Fibroblast of skin of back (primary cell): ENCODE data around the gene INHA.
A peak's percentile ranks its signal among the peaks of the same experiment; 100 is the strongest.

Experiments used
- DNase-seq: peaks from one replicate; pipeline ENCODE4 v3.0.0-alpha.2; 2013

The INHA gene

GRCh38 chr2:219540784-219541504 is 31.2 kb upstream of the INHA start:
- DNase-seq = no peak

DNA sequence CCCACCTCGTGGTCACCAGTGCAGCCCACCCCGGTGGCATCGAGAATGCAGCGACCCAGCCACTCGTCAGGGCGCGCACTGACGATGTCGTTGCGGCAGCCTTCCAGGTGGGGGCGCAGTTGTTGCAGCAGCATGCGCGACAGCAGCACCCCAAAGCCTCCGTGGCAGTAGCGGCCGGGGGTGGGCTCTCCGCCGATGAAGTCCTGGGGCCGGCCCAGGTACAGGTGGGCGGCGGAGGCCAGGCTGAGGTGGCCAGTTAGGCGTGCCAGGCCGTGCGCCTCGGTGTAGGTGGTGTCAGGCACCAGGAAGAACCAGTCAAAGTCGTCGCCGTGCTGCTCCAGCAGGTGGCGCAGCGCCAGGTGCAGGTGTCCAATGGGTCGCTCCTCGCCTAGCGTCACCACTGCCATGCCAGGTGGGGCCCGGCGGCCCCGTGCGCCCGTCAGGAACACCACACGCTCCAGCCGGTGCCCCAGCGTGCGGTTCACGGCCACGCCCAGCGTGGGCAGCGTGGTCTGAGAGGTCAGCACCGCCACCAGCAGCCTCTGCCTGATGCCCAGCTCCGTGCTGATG is 30.4 kb upstream of the INHA start:
- DNase-seq = peak; percentile 57

DNA sequence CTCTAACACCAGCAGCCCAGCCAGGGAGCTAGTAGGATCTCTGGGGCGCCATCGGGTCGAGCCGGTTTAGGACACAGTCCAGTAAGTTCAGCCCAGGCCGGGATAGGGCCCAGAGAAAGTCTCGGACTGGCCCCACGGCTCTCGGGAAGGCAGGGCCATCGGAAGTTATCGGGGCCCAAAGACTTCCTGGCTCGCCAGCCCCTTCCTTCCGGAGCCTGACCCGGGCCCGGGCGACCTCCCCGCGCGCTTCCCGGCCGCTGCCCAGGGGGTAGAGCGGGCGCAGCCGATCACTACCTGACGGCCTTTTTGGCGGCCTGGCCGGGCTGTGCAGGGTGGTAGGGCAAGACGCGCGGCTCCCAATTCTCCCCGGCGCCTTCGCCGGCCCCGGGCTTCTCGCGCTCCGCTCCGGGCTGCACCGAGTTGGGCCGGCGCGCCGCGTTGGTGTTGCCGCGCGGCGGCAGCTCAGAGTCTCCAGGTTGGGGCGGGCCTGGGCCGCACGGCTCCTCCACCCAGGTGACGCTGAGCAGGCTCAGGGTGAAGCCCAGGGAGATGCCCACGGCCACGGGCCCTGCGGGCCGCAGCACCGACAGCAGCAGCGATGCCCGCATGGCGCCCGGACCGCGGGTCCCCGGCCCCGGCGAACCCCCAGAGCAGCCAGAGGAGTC is 29.0 kb upstream of the INHA start:
- DNase-seq = peak; percentile 33

GRCh38 chr2:219543596-219544358 is 28.3 kb upstream of the INHA start, which contains the start of the genes CHPF and TMEM198:
TSS of gene CHPF (minus strand) at chr2:219543809. CDS start at chr2:219543538, 271 bp downstream.
TSS of gene TMEM198 (plus strand) at chr2:219544028. CDS start at chr2:219544728, 700 bp downstream.
- peak; percentile 98 for DNase-seq

GRCh38 chr2:219544567-219544966 is 27.5 kb upstream of the INHA start:
- no peak for DNase-seq

GRCh38 chr2:219545295-219545942 is 26.7 kb upstream of the INHA start:
- DNase-seq = no peak

GRCh38 chr2:219545943-219546352 is 26.2 kb upstream of the INHA start:
- DNase-seq = no peak

DNA sequence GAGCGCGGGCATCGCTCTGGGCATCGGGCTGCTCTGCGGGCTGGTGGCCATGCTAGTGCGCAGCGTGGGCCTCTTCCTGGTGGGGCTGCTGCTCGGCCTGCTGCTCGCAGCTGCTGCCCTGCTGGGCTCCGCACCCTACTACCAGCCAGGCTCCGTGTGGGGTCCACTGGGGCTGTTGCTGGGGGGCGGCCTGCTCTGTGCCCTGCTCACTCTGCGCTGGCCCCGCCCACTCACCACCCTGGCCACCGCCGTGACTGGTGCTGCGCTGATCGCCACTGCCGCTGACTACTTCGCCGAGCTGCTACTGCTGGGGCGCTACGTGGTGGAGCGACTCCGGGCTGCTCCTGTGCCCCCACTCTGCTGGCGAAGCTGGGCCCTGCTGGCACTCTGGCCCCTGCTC is 24.5 kb upstream of the INHA start:
- no peak for DNase-seq

- DNase-seq = no peak
Measured at GRCh38 chr2:219548990-219549389, 23.1 kb upstream of the INHA start.

DNA sequence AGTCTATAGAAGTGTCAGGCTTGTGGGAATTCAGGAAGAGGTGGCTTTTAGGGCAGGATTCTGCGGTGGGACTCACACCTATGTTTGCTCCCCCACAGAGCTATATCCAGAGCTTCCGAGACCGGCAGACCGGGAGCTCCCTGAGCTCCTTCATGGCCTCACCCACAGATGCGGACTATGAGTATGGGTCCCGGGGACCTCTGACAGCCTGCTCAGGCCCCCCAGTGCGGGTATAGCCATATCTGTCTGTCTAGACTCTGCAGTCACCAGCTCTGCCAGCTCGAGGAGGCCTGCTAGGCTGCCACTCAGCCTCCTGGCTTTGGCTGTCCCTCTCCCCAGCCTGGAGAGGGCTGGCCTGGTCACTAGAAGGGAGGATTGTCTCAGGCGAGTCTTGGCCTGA is 22.5 kb upstream of the INHA start:
- no peak for DNase-seq

GRCh38 chr2:219551441-219552381 is 20.4 kb upstream of the INHA start:
- DNase-seq = no peak

DNA sequence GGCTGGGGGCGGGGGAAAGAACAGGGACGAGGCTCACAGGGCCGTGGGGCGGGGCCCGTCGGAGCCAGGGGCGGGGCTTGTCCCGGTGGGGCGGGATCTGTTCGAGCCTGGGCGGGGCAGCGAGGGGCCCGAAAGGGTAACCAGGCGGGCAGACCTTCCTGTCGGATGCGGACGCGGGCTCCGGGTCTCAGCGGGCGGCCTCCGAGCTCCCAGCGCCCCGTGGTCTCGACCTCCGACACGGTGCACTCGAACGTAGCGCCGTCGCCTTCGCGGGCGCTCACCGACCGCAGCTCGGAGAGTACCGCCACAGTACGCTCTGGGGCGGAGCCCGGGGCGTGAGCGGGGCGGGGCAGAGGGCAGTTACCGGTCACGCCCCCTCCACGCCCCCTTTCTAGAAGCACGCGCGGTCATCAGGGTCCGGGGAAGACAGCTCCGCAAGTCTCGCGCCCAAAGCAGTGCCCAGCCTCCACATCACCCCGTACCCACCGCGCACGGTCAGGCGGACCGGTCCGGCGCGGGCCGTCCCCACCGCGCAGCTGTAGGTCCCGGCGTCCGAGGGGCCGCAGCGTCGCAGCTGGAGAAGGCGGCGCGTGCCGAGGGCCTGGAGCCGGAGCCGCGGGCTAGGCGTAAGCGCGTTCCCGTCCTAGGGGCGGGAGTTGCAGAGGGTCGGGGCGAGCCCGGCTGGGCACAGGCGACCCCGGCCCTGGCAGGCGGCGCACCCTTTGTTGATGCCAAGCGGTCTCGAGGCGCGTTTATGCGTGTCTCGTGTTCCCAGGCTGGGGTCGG is 19.5 kb upstream of the INHA start:
- peak; percentile 80 for DNase-seq

DNA sequence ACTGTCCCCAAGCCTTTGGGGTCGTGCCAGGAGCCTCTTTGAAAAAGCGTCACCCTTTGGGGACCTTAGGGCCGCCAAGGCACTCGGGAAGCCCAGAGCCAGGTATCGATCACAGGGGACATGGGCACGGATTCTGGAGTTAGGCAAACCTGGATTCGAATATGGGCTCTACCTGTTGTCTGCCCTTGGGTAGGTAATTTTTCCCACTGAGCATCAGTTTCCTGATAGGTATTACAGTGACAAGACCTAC is 19.0 kb upstream of the INHA start:
- DNase-seq = no peak

DNA sequence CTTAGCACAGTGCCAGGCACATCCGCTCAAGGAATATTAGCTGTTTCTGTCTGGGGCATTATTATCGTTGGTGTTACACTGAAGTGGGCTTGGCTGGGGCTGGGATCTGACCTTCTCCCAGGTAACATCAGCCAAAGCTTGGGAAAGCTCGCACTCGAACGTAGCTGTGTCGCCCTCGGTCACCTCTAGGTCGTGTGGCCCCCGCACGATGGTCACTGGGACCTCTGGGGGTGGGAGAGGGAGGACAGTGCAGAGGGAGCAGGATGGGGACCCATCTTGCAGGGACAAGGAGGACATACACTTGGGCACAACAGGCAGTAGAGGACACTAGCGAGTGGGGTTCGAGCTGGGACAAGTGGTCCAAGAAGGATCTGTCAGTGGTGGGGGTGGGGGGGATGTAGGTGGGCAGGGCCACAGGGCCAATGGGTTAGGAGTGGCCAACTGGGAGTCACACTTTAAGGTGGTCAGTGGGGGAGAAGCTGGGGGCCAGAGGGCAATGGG is 18.6 kb upstream of the INHA start:
- no peak for DNase-seq

DNA sequence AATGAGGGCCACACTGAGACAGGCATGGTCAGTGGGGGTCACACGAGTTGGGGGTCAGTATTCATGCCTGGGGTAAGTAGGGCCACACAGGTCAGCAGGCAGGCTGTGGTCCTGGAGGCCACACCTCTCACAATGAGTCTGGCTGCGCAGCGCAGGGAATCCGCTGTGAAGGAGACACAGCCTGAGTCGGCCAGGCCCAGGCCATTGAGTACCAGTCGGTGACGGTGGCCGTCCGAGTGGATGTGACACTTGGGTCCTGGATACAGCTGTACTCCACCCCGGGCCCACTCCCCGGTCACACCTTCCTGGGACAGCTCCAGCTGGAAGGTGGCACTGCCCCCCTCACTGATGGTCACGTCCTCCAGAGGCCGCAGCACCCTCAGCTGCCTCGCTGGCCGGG is 17.8 kb upstream of the INHA start:
- DNase-seq = no peak

DNA sequence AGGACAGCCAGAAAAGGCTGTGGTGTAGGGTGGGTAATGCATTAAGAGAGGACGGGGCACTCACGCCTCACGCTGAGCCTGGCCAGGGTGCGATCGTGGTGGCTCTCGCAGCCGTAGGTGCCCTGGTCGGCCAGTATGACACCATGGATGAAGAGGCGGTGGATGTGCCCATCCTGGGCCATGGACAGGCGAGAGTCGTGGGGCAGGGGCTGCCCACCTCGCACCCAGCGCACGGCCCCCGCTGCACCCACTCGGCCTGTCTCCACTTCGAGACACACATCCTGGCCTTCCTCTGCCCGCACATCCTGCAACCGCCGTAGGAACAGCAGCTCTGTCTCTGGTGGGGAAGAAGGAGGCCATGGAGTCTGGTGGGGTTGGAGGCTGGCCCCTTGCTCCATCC is 16.2 kb upstream of the INHA start:
- no peak for DNase-seq

GRCh38 chr2:219556413-219556812 is 15.7 kb upstream of the INHA start:
- no peak for DNase-seq

- DNase-seq = no peak
Measured at GRCh38 chr2:219557320-219557719, 14.8 kb upstream of the INHA start.

- DNase-seq = no peak
Measured at GRCh38 chr2:219557791-219558785, 14.0 kb upstream of the INHA start.
